ENCODE data around the gene ST8SIA1. TPM values are rescaled to one million over a fixed set of nuclear protein-coding genes. Genes with fewer than 3 reads are reported as not detected.
"Not testable (repeated sequence)": the region's sequence is repeated elsewhere in the genome, so short reads cannot be mapped to it uniquely, and the experiment has no call there.

Gene ST8SIA1
- total RNA-seq, 1 donor: 0.54 TPM

DNA sequence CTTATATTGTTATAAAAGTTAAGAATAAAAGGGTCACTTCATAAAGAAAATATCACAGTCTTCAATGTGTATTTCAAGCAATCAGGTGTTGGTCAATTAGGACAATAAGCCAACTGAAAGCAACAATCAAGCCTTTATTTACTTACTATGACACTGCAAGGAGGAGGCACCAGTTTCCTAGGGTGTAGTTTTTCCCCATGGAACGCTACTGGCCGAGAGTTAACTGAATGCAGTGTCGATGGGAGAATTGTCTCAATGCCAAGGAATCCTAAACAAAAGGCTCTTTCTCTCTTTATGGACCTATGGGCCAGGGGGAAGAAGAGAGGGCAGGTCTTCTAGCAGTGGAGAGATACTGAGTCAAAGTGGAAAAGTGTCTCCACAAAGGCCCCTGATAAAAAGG is 146.1 kb downstream of the ST8SIA1 start:
- no peak for DNase-seq (ENCODE audit: low read depth in 2 of 3, low spot score in 2 of 3)

GRCh38 chr12:22180705-22181104 is 153.8 kb downstream of the ST8SIA1 start:
- DNase-seq (ENCODE audit: low read depth in 2 of 3, low spot score in 2 of 3): no peak

DNA sequence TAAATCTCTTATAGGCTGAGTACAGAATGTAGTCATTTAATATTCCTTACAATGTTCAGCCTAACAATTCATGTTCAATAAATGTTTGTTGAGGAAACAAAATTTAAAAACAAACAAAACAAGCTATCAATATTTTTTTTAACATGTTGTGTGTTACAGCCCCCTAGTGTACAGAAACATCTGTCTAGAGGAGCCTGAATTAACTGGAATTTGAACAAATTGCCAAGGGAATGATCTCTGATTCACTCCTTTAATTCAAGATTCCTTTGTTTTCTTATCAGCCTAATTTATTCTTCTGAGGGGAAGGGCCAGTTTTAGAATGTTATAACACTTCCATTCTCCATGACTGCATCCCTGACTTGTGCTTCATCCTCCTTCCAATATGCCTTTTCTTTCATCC is 161.3 kb downstream of the ST8SIA1 start:
- no peak for DNase-seq (ENCODE audit: low read depth in 2 of 3, low spot score in 2 of 3)

- no peak for DNase-seq (ENCODE audit: low read depth in 2 of 3, low spot score in 2 of 3)
Observed at GRCh38 chr12:22172501-22172900, 162.0 kb downstream of the ST8SIA1 start.

DNA sequence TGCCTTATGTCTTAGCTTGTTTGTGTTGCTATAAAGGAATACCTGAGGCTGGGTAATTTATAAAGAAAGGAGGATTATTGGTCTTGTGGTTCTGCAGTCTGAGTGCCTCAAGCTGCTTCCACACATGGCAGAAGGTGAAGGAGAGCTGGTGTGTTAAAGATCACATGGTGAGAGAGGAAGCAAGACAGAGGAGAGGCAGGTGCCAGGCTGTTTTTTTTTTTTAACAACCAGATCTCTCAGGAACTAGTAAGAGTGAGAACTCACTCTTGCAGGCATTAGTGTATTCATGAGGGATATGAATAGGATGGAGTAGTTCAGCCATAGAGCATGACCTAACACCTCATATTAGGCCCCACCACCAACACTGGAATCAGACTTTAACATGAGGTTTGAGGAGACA is 165.1 kb downstream of the ST8SIA1 start:
- DNase-seq (ENCODE audit: low read depth in 2 of 3, low spot score in 2 of 3): no peak

GRCh38 chr12:22164139-22164538 is 170.4 kb downstream of the ST8SIA1 start:
- peak in 2 of 3 donors; percentile 18 to 73 for DNase-seq (ENCODE audit: low read depth in 2 of 3, low spot score in 2 of 3)

DNA sequence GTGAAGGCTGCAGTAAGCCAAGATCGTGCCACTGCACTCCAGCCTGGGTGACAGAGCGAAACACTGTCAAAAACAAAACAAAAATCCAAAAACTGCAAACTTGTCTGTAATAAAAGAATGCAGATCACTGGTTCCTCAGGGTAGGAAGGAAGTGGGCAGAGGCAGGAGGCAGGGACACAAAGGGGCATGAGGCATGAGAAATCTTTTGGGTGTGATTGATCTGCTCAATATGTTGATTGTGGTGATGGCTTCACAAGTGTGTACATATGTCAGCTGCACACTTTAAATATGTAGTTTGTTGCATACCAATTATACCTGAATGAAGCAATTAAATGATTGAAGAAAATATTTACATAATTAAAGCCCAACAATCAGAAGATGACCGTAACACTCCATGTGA is 170.9 kb downstream of the ST8SIA1 start:
- no peak for DNase-seq (ENCODE audit: low read depth in 2 of 3, low spot score in 2 of 3)

DNA sequence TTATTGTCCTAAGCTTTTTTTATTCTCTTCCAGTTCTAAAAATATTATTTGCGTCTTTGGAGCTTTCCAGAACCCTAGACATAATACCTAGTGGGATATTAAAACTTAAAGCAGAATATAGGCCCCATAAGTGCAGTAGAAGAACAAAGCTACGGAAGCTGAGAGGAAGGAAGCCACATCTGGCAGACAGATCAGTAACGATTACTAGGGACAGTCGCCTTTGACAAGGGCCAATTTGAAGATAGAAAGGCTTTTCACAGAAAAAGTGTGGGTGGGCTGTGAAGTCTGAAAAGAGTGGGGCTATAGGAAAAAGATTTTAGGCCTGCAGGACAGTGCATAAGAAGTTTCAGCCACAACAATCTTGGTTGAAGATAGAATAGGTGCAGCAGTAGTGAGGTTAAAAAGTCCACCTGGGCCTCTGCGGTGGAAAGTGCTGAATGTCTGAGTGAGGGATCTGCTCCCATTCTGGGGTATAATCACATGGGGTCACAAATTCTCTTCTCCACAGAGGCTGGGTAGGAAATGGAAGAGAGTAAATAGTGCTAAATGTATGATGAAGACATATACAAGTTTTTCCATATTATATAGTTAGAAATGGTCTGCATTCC is 174.0 kb downstream of the ST8SIA1 start:
- peak in 1 of 3 donors; percentile 37 for DNase-seq (ENCODE audit: low read depth in 2 of 3, low spot score in 2 of 3)

- not testable (repeated sequence) for DNase-seq (ENCODE audit: low read depth in 2 of 3, low spot score in 2 of 3)
Observed at GRCh38 chr12:22149286-22149685, 185.2 kb downstream of the ST8SIA1 start.

DNA sequence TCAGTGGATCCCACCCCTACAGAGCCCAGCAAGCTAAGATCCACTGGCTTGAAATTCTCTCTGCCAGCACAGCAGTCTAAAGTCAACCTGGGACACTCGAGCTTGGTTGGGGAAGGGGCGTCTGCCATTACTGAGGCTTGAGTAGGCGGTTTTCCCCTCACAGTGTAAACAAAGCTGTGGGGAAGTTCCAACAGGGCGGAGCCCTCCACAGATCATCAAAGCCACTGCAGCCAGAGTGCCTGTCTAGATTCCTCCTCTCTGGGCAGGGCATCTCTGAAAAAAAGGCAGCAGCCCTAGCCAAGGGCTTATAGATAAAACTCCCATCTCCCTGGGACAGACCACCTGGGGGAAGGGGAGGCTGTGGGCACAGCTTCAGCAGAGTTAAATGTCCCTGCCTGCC is 187.8 kb downstream of the ST8SIA1 start:
- DNase-seq (ENCODE audit: low read depth in 2 of 3, low spot score in 2 of 3): not testable (repeated sequence)

Other genes with a start within 250 kb of the ST8SIA1 start
- 12.7 TPM for gene C2CD5, start 209.8 kb upstream of the ST8SIA1 start, total RNA-seq